BE2C (cell line): Measurements from ENCODE around the gene GOLIM4.
"Not testable (repeated sequence)": the region's sequence is repeated elsewhere in the genome, so short reads cannot be mapped to it uniquely, and the experiment has no call there.

Experiments
- DNase-seq: peaks from one replicate; pipeline ENCODE4 v3.0.0-alpha.2; 2020
- H3K27me3 ChIP-seq: fragments of 250-450 bp; sonication (Bioruptor Pico); 2 replicates; pipeline ENCODE4 v1.5.1; 2020; ENCODE audit warnings: mild to moderate bottlenecking
- H3K36me3 ChIP-seq: fragments of 250-450 bp; sonication (Bioruptor Pico); 2 replicates; pipeline ENCODE4 v1.5.1; 2020; ENCODE audit warnings: mild to moderate bottlenecking
- H3K4me1 ChIP-seq: fragments of 250-450 bp; sonication (Bioruptor Pico); 2 replicates; pipeline ENCODE4 v1.5.1; 2020
- H3K4me3 ChIP-seq: 2 replicates; pipeline ENCODE4 v1.5.1; 2011; ENCODE audit warnings: low read depth, low read length
- H3K9me3 ChIP-seq: fragments of 250-450 bp; sonication (Bioruptor Pico); 2 replicates; pipeline ENCODE4 v1.5.1; 2020
- CTCF ChIP-seq: IDR thresholded peaks from 2 replicates; pipeline ENCODE4 v1.5.1; 2012; ENCODE audit warnings: mild to moderate bottlenecking, low read depth, low read length

GOLIM4 gene

DNA sequence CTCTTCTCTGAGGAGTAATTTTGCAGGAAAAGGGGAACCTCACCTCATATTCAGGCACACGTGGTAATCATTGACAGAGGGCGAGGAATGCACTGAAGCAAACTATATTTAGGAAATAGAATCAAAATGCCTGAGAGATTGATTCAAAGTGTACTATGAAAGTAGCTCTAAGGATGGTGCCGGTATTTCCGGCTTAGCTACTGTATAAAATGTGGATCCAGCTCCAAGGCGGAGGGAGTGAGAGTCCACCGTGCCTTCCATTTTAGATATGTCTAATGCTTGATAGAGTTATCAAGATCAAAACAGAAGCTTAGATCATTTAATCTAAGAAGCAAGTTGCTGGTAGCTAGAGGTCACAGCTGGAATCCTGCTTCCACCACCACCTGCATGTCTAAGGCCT, 33.0 kb downstream of the GOLIM4 start:
- no peaks in the 10 kb centered on the region for H3K9me3 ChIP-seq

DNA sequence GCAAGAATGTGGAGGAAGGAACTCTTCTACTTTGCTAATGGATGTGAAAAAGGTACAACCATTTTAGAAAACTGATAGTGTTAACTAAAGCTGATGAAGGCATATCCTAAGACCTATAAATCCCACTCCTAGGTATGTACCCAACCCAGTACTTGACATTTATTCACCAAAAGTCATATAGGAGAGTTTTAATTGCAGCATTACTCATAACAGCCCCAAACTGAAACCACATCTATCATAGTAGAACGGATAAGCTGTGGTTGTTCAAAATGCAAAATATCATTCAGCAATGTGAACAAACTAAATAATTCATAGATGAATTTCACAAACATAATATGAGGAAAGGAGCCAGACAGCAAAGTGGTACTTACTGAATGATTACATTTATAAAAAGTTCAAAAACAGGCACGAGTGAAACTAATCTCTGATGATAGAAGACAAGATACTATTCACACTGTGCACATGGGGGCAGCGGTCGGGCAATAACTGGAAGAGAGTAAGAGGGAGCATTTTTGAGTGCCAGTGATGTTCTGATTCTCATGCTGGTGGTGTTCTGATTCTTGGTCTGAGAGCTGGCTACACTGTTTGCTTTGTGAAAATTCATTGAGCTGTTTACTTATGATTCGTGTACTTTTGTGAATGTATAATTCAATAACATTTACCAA, 34.3 kb downstream of the GOLIM4 start:
- TF ChIP-seq CTCF, result no peak
- DNase-seq, result no peak
- Histone ChIP-seq H3K36me3 (no peaks in the 10 kb centered on the region), H3K4me1 (peaks cover 3% of the 10 kb centered on the region), H3K4me3 (no peak overlapping the region), H3K27me3 (no peaks in the 10 kb centered on the region), H3K9me3 (no peaks in the 10 kb centered on the region)

More for the DNA sequence above, 33.0 kb downstream of the GOLIM4 start:
- no peak for DNase-seq
- no peak overlapping the region for H3K4me3 ChIP-seq
- H3K4me1 ChIP-seq, result peaks cover 5% of the 10 kb centered on the region
- no peaks in the 10 kb centered on the region for H3K27me3 ChIP-seq
- H3K36me3 ChIP-seq, result no peaks in the 10 kb centered on the region
- TF ChIP-seq CTCF, result no peak

DNA sequence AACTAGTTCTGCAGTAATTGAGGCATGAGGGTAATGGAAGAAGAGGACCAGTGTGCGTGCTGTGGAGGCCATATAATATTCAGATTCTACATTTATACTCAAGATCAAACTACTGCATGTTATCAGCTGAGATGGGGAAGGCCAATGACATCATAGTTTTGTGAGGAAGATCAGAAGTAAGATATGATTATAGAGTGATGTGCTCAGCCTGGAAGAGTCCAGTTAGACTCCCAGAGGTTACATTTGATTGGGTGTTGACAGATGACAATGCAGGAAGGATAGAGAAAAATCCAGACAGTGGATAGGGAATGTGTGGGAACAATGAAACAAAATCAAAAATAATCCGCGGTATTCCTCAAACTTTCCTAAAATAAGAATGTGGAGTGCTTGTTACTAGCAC, 35.4 kb downstream of the GOLIM4 start:
- Histone ChIP-seq H3K9me3 (no peaks in the 10 kb centered on the region), H3K4me1 (no peaks in the 10 kb centered on the region; the same call in 1 of the 2 replicates), H3K36me3 (peaks cover under 1% of the 10 kb centered on the region; the same call in 1 of the 2 replicates), H3K27me3 (no peaks in the 10 kb centered on the region), H3K4me3 (no peak overlapping the region)
- TF ChIP-seq CTCF, result no peak
- DNase-seq, result no peak

GRCh38 chr3:168058481-168058880, 37.2 kb downstream of the GOLIM4 start:
- Histone ChIP-seq H3K9me3 (no peaks in the 10 kb centered on the region), H3K4me1 (no peaks in the 10 kb centered on the region), H3K27me3 (no peaks in the 10 kb centered on the region), H3K4me3 (no peak overlapping the region), H3K36me3 (peaks cover 2% of the 10 kb centered on the region; the same call in 1 of the 2 replicates)
- DNase-seq, result no peak
- no peak for TF ChIP-seq CTCF

GRCh38 chr3:168056398-168057230, 39.1 kb downstream of the GOLIM4 start:
- H3K4me3 ChIP-seq, DNase-seq, H3K4me1 ChIP-seq, H3K9me3 ChIP-seq, H3K36me3 ChIP-seq, H3K27me3 ChIP-seq: not testable (repeated sequence)

DNA sequence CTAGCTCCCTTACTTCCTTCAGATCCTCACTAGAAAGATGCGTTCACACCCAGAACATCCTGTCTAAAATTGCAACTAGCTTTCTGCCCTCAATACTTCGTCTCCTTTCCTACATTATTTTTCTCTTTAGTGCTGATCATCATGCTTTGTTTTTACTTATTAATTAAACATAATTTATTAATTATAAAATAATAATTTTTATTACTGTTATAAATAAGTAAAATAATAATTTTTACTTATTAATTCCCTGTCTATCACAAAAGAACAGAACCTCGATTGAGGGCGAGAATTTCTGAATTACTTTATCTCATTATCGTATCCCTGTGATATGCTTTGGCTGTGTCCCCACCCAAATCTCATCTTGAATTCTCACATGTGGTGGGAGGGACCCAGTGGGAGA, 41.3 kb downstream of the GOLIM4 start:
- Histone ChIP-seq H3K9me3 (no peaks in the 10 kb centered on the region), H3K36me3 (peaks cover 2% of the 10 kb centered on the region; the same call in 1 of the 2 replicates), H3K27me3 (no peaks in the 10 kb centered on the region), H3K4me1 (peaks cover 8% of the 10 kb centered on the region), H3K4me3 (no peak overlapping the region)
- no peak for TF ChIP-seq CTCF
- DNase-seq, result no peak
